IMR-90 (cell line): ENCODE measurements around the gene NRIP2. TPM values are rescaled to one million over a fixed set of nuclear protein-coding genes. Genes with fewer than 3 reads are reported as not detected.
A peak's percentile ranks its signal among the peaks of the same experiment; 100 is the strongest.

ENCODE experiments used
- ATAC-seq: fragments of 200-7000 bp; cut with Tn5 transposase; 2 replicates; pipeline ENCODE4 v1.9.1; 2020; ENCODE audit warnings: low read depth, mild to moderate bottlenecking, moderate library complexity
- BruUV-seq: library from RNA; stranded (reverse); fragments of 400-500 nt; replicated peaks from 2 replicates; lab custom pipeline; 2021; lab: Mats Ljungman, UMichigan
- CTCF ChIA-PET: fragments of 300-600 bp; formaldehyde crosslinking; extraction: SDS; loops from one replicate; lab custom pipeline; 2021; ENCODE audit warnings: antibody characterized with exemption; lab: Yijun Ruan, JAX
- POLR2A ChIA-PET: fragments of 300-600 bp; sonication (Branson Sonifier 250); formaldehyde crosslinking; loops from one replicate; lab custom pipeline; 2022; ENCODE audit warnings: antibody characterized with exemption; ENCODE audit not compliant: unreplicated experiment; lab: Charles Lee
- DNase-seq: peaks from one replicate; pipeline ENCODE4 v3.0.0; 2013
- H2AFZ ChIP-seq: replicated peaks from 2 replicates; pipeline ENCODE3; 2013; ENCODE audit warnings: low read length, mild to moderate bottlenecking; ENCODE audit not compliant: poor library complexity
- H2AK5ac ChIP-seq: 2 replicates; pipeline ENCODE4 v1.6.1; 2013; ENCODE audit warnings: low read depth, low read length, inconsistent platforms
- H2AK9ac ChIP-seq: replicated peaks from 2 replicates; pipeline ENCODE3; 2013; ENCODE audit warnings: mild to moderate bottlenecking, low read depth, low read length, moderate library complexity; ENCODE audit not compliant: poor library complexity
- H2BK120ac ChIP-seq: 2 replicates; pipeline ENCODE4 v1.6.1; 2013; ENCODE audit warnings: low read depth, low read length, inconsistent platforms
- H2BK15ac ChIP-seq: 3 replicates; pipeline ENCODE4 v1.6.1; 2013; ENCODE audit warnings: low read depth, low read length, inconsistent platforms
- H2BK20ac ChIP-seq: 2 replicates; pipeline ENCODE4 v1.6.1; 2013; ENCODE audit warnings: low read depth, mild to moderate bottlenecking, inconsistent platforms, low read length, moderate library complexity
- H2BK5ac ChIP-seq: 2 replicates; pipeline ENCODE4 v1.6.1; 2013; ENCODE audit warnings: mild to moderate bottlenecking, low read depth, low read length, inconsistent platforms; ENCODE audit not compliant: poor library complexity, severe bottlenecking
- H3K14ac ChIP-seq: replicated peaks from 2 replicates; pipeline ENCODE4 v1.6.1; 2013; ENCODE audit warnings: low read depth, low read length, inconsistent platforms
- H3K18ac ChIP-seq: 2 replicates; pipeline ENCODE4 v1.6.1; 2013; ENCODE audit warnings: low read depth, low read length, control low read depth
- H3K23ac ChIP-seq: 2 replicates; pipeline ENCODE4 v1.6.1; 2013; ENCODE audit warnings: low read depth, low read length, inconsistent platforms
- H3K27ac ChIP-seq: 2 replicates; pipeline ENCODE4 v1.5.1; 2013; ENCODE audit warnings: mild to moderate bottlenecking, control low read depth, low read length; ENCODE audit not compliant: insufficient read depth
- H3K27me3 ChIP-seq: 2 replicates; pipeline ENCODE4 v1.6.1; 2013; ENCODE audit warnings: low read length; ENCODE audit not compliant: control insufficient read depth, insufficient read depth
- H3K36me3 ChIP-seq: 2 replicates; pipeline ENCODE4 v1.6.1; 2013; ENCODE audit warnings: low read length, mixed read lengths; ENCODE audit not compliant: control insufficient read depth, insufficient read depth
- H3K4ac ChIP-seq: 2 replicates; pipeline ENCODE4 v1.6.1; 2013; ENCODE audit warnings: low read depth, low read length, inconsistent platforms
- H3K4me1 ChIP-seq: 2 replicates; pipeline ENCODE4 v1.6.1; 2013; ENCODE audit warnings: low read length, mixed read lengths; ENCODE audit not compliant: control insufficient read depth, insufficient read depth
- H3K4me2 ChIP-seq: 2 replicates; pipeline ENCODE4 v1.6.1; 2013; ENCODE audit warnings: low read depth, mild to moderate bottlenecking, control low read depth, low read length, moderate library complexity
- H3K4me3 ChIP-seq: 2 replicates; pipeline ENCODE4 v1.5.1; 2013; ENCODE audit warnings: low read depth, mild to moderate bottlenecking, control low read depth, low read length, moderate library complexity; ENCODE audit not compliant: insufficient read depth
- H3K56ac ChIP-seq: 2 replicates; pipeline ENCODE4 v1.6.1; 2013; ENCODE audit warnings: low read length, inconsistent platforms; ENCODE audit not compliant: insufficient read depth; ENCODE audit errors: extremely low read depth
- H3K79me1 ChIP-seq, 2 experiments: 2 replicates each; pipeline ENCODE4 v1.6.1; 2013; ENCODE audit warnings: low read length in 2 of 2, inconsistent platforms in 1 of 2, low read depth in 1 of 2
- H3K9ac ChIP-seq: 2 replicates; pipeline ENCODE4 v1.6.1; 2013; ENCODE audit warnings: low read depth, low read length, control low read depth
- H3K9me1 ChIP-seq: 2 replicates; pipeline ENCODE4 v1.6.1; 2013; ENCODE audit warnings: low read length, inconsistent platforms; ENCODE audit not compliant: insufficient read depth
- H3K9me3 ChIP-seq: 2 replicates; pipeline ENCODE4 v1.6.1; 2013; ENCODE audit warnings: low read length; ENCODE audit not compliant: control insufficient read depth, insufficient read depth
- H4K20me1 ChIP-seq: 2 replicates; pipeline ENCODE4 v1.6.1; 2013; ENCODE audit warnings: low read length, inconsistent platforms; ENCODE audit not compliant: insufficient read depth
- H4K5ac ChIP-seq: 2 replicates; pipeline ENCODE4 v1.6.1; 2013; ENCODE audit warnings: mild to moderate bottlenecking, low read depth, low read length, control low read depth
- H4K8ac ChIP-seq, 2 experiments: 2 replicates each; pipeline ENCODE4 v1.6.1; 2013; ENCODE audit warnings: low read depth in 2 of 2, low read length in 2 of 2, control low read depth in 1 of 2, inconsistent platforms in 1 of 2
- H4K91ac ChIP-seq: 2 replicates; pipeline ENCODE4 v1.6.1; 2013; ENCODE audit warnings: low read depth, low read length, inconsistent platforms; ENCODE audit not compliant: insufficient read depth
- BHLHE40 ChIP-seq: fragments of 150-350 bp; IDR thresholded peaks from 2 replicates; pipeline ENCODE4 v1.6.1; 2016; ENCODE audit warnings: mild to moderate bottlenecking, low read depth, low read length
- CEBPB ChIP-seq: IDR thresholded peaks from 2 replicates; pipeline ENCODE4 v1.6.1; 2012; ENCODE audit warnings: low read depth, low read length, improper control_type of control experiment
- CHD1 ChIP-seq: IDR thresholded peaks from 2 replicates; pipeline ENCODE4 v1.6.1; 2012; ENCODE audit warnings: low read depth, low read length, improper control_type of control experiment
- FOS ChIP-seq: fragments of 150-350 bp; IDR thresholded peaks from 2 replicates; pipeline ENCODE4 v1.6.1; 2016; ENCODE audit warnings: low read depth, low read length
- MAFK ChIP-seq: IDR thresholded peaks from 2 replicates; pipeline ENCODE4 v1.6.1; 2012; ENCODE audit warnings: low read depth, low read length, improper control_type of control experiment
- MXI1 ChIP-seq: IDR thresholded peaks from 2 replicates; pipeline ENCODE4 v1.6.1; 2012; ENCODE audit warnings: low read depth, mild to moderate bottlenecking, low read length, moderate library complexity, borderline replicate concordance
- NFE2L2 ChIP-seq: fragments of 150-350 bp; IDR thresholded peaks from 2 replicates; pipeline ENCODE4 v1.6.1; 2016; ENCODE audit warnings: low read depth, mild to moderate bottlenecking, low read length
- POLR2A ChIP-seq: IDR thresholded peaks from 2 replicates; pipeline ENCODE4 v1.6.1; 2012; ENCODE audit warnings: mild to moderate bottlenecking, low read depth, low read length
- RFX5 ChIP-seq: IDR thresholded peaks from 2 replicates; pipeline ENCODE4 v1.8.0; 2012; ENCODE audit warnings: low read depth, mild to moderate bottlenecking, low read length, moderate library complexity
- SMC3 ChIP-seq: fragments of 150-350 bp; IDR thresholded peaks from 2 replicates; pipeline ENCODE4 v1.6.1; 2016; ENCODE audit warnings: low read depth, mild to moderate bottlenecking, antibody characterized with exemption, low read length, moderate library complexity
- WGBS, 2 experiments: methylation state at CpG; one replicate each; pipeline versions ENCODE4 v1.1.5 to v1.1.7; 2013; ENCODE audit warnings: missing lambda C conversion rate in 2 of 2; ENCODE audit not compliant: insufficient read length in 1 of 2; ENCODE audit errors: extremely low coverage in 2 of 2; 5-methylcytosine and 5-hydroxymethylcytosine counted together
- dilution Hi-C: fragments of 300-500 bp; cut with HindIII; formaldehyde crosslinking; loops from one replicate; pipeline ENCODE4 v1.14.3; 2018; ENCODE audit warnings: low sequenced_read_pairs; ENCODE audit not compliant: unreplicated experiment
- in situ Hi-C: fragments of 300-500 bp; cut with MboI; formaldehyde crosslinking; loops from 3 replicates; pipeline ENCODE4 v1.14.3; 2019; ENCODE audit warnings: low sequenced_read_pairs, inconsistent platforms, mixed read lengths
- intact Hi-C: fragments of 100-400 bp; cut with micrococcal nuclease; formaldehyde crosslinking; loops from 2 replicates; pipeline ENCODE4 v1.10.0; 2022
- polyA plus RNA-seq, 3 experiments: library from polyadenylated mRNA; depleted of rRNA; stranded (reverse); fragments of >200 nt; gene quantifications; 2 replicates each; pipeline ENCODE4 v1.2.3, GENCODE V29; 2012; ENCODE audit warnings: low replicate concordance in 1 of 3
- total RNA-seq: library from RNA; depleted of rRNA; stranded (reverse); fragments of >200 nt; gene quantifications from 2 replicates; pipeline ENCODE4 v1.2.3, GENCODE V29; 2012

NRIP2 gene
- total and polyA plus RNA-seq, 2 of the 4 experiments (the other 2 are of a cell fraction): 0.18 to 0.27 TPM

GRCh38 chr12:2805143-2805520 is 29.7 kb downstream of the NRIP2 start:
- H3K18ac ChIP-seq: no peak overlapping the region
- H3K9ac ChIP-seq: peak overlapping the region; percentile 26; the same call in 1 of the 2 replicates
- H4K91ac ChIP-seq: no peak overlapping the region
- peaks cover 0 to 16% of the 10 kb centered on the region in 2 experiments; a peak in 1 of 4 replicates for H3K79me1 ChIP-seq
- H4K20me1 ChIP-seq: peaks cover 10% of the 10 kb centered on the region; the same call in 1 of the 2 replicates
- no peak overlapping the region for H3K23ac ChIP-seq
- TF ChIP-seq MXI1 (no peak), BHLHE40 (no peak), CEBPB (no peak), POLR2A (no peak), SMC3 (no peak), RFX5 (no peak), MAFK (no peak), NFE2L2 (no peak), CHD1 (no peak), FOS (no peak)
- no peak overlapping the region for H2AK9ac ChIP-seq
- peak overlapping the region; percentile 45; the same call in 1 of the 2 replicates for H3K4me2 ChIP-seq
- in situ Hi-C loops: no loop called here
- no peak overlapping the region for H2BK120ac ChIP-seq
- peaks cover 19% of the 10 kb centered on the region for H3K36me3 ChIP-seq
- peak; percentile 68 for ATAC-seq
- peak overlapping the region; percentile 47 for H2BK5ac ChIP-seq
- H3K14ac ChIP-seq: no peak overlapping the region
- H3K56ac ChIP-seq: no peak overlapping the region
- H3K4me3 ChIP-seq: no peak overlapping the region
- CTCF ChIA-PET: interaction anchor here (1.1 kb wide), 1 partner anchor 65 kb away, joined by 3 read pairs; no protein-coding TSS in a partner anchor
- no peak overlapping the region for H4K8ac ChIP-seq
- 0 out of 2 replicates have a peak, but pooled peaks cover 13% of the 10 kb centered on the region for H3K9me1 ChIP-seq
- H3K27ac ChIP-seq: peak overlapping the region; percentile 9; the same call in 1 of the 2 replicates
- POLR2A ChIA-PET: interaction anchor here (0.8 kb wide), 1 partner anchor 229 kb away, joined by 3 read pairs; no protein-coding TSS in a partner anchor
- intact Hi-C loops: no loop called here
- peak; percentile 67 for DNase-seq
- no peaks in the 10 kb centered on the region for H3K27me3 ChIP-seq
- H3K4me1 ChIP-seq: peaks cover 13% of the 10 kb centered on the region
- H2AK5ac ChIP-seq: no peak overlapping the region
- H2BK20ac ChIP-seq: no peak overlapping the region
- H3K9me3 ChIP-seq: no peaks in the 10 kb centered on the region
- H3K4ac ChIP-seq: no peak overlapping the region
- H2AFZ ChIP-seq: no peak overlapping the region
- no peak overlapping the region for H2BK15ac ChIP-seq
- no CpG with 5 or more reads among the region's 2 CpGs for WGBS, 2 experiments
- no peak overlapping the region for H4K5ac ChIP-seq
- dilution Hi-C loops: no loop called here
- BruUV-seq: no TSS peak
